BE2C (cell line): ENCODE data around the gene STK26.

Experiments used
- DNase-seq: peaks from one replicate; pipeline ENCODE4 v3.0.0-alpha.2; 2020
- H3K27me3 ChIP-seq: fragments of 250-450 bp; sonication (Bioruptor Pico); 2 replicates; pipeline ENCODE4 v1.5.1; 2020; ENCODE audit warnings: mild to moderate bottlenecking
- H3K36me3 ChIP-seq: fragments of 250-450 bp; sonication (Bioruptor Pico); 2 replicates; pipeline ENCODE4 v1.5.1; 2020; ENCODE audit warnings: mild to moderate bottlenecking
- H3K4me1 ChIP-seq: fragments of 250-450 bp; sonication (Bioruptor Pico); 2 replicates; pipeline ENCODE4 v1.5.1; 2020
- H3K4me3 ChIP-seq: 2 replicates; pipeline ENCODE4 v1.5.1; 2011; ENCODE audit warnings: low read depth, low read length
- H3K9me3 ChIP-seq: fragments of 250-450 bp; sonication (Bioruptor Pico); 2 replicates; pipeline ENCODE4 v1.5.1; 2020
- TF ChIP-seq, protein P1 (sequence below): IDR thresholded peaks from 2 replicates; pipeline ENCODE4 v1.5.1; 2012; ENCODE audit warnings: mild to moderate bottlenecking, low read depth, low read length

STK26 gene

DNA sequence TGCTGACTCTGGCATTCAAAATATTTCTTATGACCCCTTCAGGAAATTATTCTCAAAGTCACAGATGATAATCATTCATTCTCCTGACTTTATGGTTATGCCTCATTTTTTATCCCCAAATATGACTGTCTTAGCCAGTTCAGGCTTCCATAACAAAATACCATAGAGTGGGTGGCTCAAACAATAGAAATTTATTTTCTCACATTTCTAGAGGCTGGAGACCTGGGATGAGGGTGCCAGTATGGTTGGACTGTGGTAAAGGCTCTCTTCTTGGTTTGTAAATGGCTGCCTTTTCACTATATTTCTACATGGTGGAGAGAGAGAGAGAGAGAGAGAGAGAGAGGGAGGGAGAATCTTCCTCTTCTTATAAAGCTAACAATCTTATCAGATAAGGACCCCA, 84.2 kb downstream of the STK26 start:
- Histone ChIP-seq H3K27me3 (no peaks in the 10 kb centered on the region), H3K36me3 (no peaks in the 10 kb centered on the region), H3K4me1 (no peaks in the 10 kb centered on the region), H3K4me3 (no peak overlapping the region), H3K9me3 (no peaks in the 10 kb centered on the region)
- TF ChIP-seq, protein P1, sequence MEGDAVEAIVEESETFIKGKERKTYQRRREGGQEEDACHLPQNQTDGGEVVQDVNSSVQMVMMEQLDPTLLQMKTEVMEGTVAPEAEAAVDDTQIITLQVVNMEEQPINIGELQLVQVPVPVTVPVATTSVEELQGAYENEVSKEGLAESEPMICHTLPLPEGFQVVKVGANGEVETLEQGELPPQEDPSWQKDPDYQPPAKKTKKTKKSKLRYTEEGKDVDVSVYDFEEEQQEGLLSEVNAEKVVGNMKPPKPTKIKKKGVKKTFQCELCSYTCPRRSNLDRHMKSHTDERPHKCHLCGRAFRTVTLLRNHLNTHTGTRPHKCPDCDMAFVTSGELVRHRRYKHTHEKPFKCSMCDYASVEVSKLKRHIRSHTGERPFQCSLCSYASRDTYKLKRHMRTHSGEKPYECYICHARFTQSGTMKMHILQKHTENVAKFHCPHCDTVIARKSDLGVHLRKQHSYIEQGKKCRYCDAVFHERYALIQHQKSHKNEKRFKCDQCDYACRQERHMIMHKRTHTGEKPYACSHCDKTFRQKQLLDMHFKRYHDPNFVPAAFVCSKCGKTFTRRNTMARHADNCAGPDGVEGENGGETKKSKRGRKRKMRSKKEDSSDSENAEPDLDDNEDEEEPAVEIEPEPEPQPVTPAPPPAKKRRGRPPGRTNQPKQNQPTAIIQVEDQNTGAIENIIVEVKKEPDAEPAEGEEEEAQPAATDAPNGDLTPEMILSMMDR = no peak
- no peak for DNase-seq

DNA sequence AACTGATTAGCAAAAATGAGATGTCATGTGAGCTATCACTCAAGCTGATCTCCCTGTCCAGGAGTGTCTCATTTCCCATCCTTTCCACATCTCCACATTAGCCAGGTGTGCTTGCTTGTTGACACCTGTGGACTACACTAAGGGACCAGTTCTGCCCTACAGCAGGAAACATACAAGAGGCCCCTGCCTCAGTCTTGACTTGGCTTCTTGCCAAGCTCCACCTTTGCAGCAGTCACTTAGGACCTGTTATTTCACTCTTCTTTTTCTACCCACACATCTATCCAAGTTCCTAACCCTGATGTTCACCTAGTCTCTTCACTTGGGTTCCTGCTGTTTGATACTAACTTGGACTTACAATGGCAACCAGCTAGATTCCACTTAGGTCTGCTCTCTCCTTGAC, 91.5 kb downstream of the STK26 start:
- TF ChIP-seq, protein P1 = no peak
- H3K9me3 ChIP-seq = no peaks in the 10 kb centered on the region
- no peaks in the 10 kb centered on the region for H3K27me3 ChIP-seq
- no peaks in the 10 kb centered on the region for H3K4me1 ChIP-seq
- no peaks in the 10 kb centered on the region for H3K36me3 ChIP-seq
- no peak overlapping the region for H3K4me3 ChIP-seq
- no peak for DNase-seq

DNA sequence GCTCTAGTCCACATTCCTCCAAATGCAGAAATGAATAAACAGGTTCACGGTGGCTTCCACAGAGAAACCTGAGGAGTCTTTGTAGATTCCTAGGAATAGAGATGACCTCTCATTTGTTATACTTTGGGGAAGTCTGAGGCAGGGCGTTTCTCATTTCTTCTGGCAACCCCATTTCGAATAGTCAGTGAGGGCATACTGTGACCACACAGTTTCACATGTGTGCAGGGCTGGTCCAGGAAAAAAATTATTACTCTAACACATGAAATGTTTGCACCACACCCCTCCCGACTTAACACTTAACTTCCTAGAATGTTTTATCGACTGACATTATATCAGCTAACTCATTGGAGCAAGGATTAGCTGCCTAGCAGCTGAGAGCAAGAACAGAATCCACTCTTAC, 92.7 kb downstream of the STK26 start:
- TF ChIP-seq, protein P1 = no peak
- Histone ChIP-seq H3K9me3 (no peaks in the 10 kb centered on the region), H3K27me3 (no peaks in the 10 kb centered on the region), H3K4me1 (no peaks in the 10 kb centered on the region), H3K36me3 (no peaks in the 10 kb centered on the region), H3K4me3 (no peak overlapping the region)
- no peak for DNase-seq

DNA sequence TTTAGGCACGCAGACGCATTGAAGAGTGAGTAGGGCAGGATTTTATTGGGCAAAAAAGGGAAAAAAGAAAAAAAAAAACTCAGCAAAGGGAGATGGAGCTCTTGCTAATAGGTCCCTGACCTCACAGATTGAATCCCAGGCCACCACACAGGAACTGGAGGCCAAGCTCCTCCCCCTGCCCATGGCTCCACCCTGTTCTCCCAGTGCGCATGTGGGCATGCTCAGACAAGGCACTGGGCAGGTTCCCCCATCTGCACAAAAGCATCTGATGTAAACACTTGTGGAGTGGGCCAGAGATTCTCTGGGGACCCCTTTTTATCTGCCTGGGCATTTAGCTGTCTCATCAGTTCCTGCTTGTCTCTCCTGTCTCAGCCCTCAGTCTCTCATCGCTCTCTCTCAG, 95.3 kb downstream of the STK26 start:
- no peaks in the 10 kb centered on the region for H3K4me1 ChIP-seq
- TF ChIP-seq, protein P1 = no peak
- H3K27me3 ChIP-seq = no peaks in the 10 kb centered on the region
- H3K9me3 ChIP-seq = no peaks in the 10 kb centered on the region
- H3K4me3 ChIP-seq = no peak overlapping the region
- H3K36me3 ChIP-seq = no peaks in the 10 kb centered on the region
- peak; percentile 23 for DNase-seq

DNA sequence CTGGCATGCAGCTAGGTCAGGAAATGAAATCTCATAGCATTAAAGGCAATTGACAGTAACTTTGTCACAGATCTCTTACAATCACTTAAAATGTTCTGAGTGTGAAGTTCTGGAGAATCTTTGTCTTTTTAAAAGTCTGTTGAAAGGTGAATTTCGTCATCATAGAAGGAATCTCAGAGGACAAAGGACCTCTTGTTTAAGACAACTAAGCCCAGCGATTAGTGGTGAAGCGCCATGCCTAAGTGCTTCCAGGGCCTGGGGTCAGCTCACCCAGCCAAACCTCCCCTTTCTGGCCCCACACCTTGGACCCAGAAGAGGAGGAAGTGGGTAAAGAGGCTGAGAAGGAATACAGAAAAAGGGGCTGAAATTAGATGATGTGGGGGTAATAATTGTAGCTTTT, 96.2 kb downstream of the STK26 start:
- Histone ChIP-seq H3K9me3 (no peaks in the 10 kb centered on the region), H3K4me3 (no peak overlapping the region), H3K4me1 (no peaks in the 10 kb centered on the region), H3K27me3 (no peaks in the 10 kb centered on the region), H3K36me3 (no peaks in the 10 kb centered on the region)
- TF ChIP-seq, protein P1 = no peak
- no peak for DNase-seq

DNA sequence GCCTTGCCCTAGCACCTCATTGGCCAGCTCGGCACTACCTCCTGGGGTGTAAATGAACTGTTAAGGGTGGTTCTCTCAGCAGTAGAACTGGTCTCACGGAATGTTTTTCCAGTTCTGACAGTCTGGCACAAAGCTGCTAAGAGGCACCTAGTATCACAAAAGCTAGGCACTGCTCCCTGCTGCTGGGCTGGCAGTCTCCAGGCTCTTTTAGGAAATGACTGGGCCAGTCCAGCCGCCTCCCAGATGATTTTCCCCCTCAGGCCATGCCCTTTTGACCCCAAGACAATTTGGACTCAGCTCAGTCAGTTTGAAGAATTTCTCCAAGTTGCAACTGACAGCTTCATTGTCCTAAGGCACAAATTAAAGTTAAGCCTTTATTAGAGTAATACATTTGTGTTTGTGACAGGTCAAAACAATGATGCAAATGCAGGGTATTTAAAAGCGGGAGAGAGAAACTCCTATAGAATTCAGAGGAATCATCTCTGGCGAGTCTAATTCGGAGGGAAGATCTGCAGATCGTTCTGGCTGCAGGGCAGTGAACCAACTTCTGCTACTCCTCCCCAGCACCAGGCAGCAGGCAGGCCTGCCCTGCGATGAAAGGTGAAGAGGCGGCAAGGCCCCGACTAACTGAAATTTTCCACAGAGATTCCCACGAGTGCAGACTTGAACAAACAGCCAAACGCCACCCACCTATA, 96.9 kb downstream of the STK26 start:
- TF ChIP-seq, protein P1 = no peak
- no peak overlapping the region for H3K4me3 ChIP-seq
- no peak for DNase-seq

More for the DNA sequence above, 96.9 kb downstream of the STK26 start:
- Histone ChIP-seq H3K27me3 (no peaks in the 10 kb centered on the region), H3K9me3 (no peaks in the 10 kb centered on the region), H3K4me1 (no peaks in the 10 kb centered on the region), H3K36me3 (no peaks in the 10 kb centered on the region)
